Trophoblast cell (in vitro differentiated cells and primary cell): Measurements from ENCODE around the gene ZNF747.

Experiments used
- DNase-seq, 2 donors: peaks; one replicate each; pipeline ENCODE4 v3.0.0-alpha.2; 2016
- H2AFZ ChIP-seq: 2 replicates; pipeline ENCODE4 v1.6.1; 2013; ENCODE audit warnings: low read length, moderate library complexity, mild to moderate bottlenecking; ENCODE audit not compliant: insufficient read depth, poor library complexity
- H2AK5ac ChIP-seq: 2 replicates; pipeline ENCODE4 v1.6.1; 2013; ENCODE audit warnings: mild to moderate bottlenecking, low read length
- H2BK120ac ChIP-seq: 2 replicates; pipeline ENCODE4 v1.6.1; 2013; ENCODE audit warnings: low read length, mild to moderate bottlenecking, moderate library complexity; ENCODE audit not compliant: insufficient read depth, poor library complexity
- H2BK12ac ChIP-seq: 2 replicates; pipeline ENCODE4 v1.6.1; 2013; ENCODE audit warnings: mild to moderate bottlenecking, low read length, moderate library complexity
- H2BK5ac ChIP-seq: 2 replicates; pipeline ENCODE4 v1.6.1; 2013; ENCODE audit warnings: low read length, low read depth, moderate library complexity, mild to moderate bottlenecking; ENCODE audit not compliant: poor library complexity
- H3K14ac ChIP-seq: 2 replicates; pipeline ENCODE4 v1.6.1; 2013; ENCODE audit warnings: mild to moderate bottlenecking, low read length
- H3K18ac ChIP-seq: 2 replicates; pipeline ENCODE4 v1.6.1; 2013; ENCODE audit warnings: mild to moderate bottlenecking, low read length
- H3K23ac ChIP-seq: 2 replicates; pipeline ENCODE4 v1.6.1; 2013; ENCODE audit warnings: low read length
- H3K27ac ChIP-seq: 2 replicates; pipeline ENCODE4 v1.5.1; 2013; ENCODE audit warnings: low read depth, mild to moderate bottlenecking, inconsistent platforms, low read length, moderate library complexity
- H3K27me3 ChIP-seq: 2 replicates; pipeline ENCODE4 v1.6.1; 2013; ENCODE audit warnings: inconsistent platforms, mild to moderate bottlenecking, low read length, moderate library complexity; ENCODE audit not compliant: insufficient read depth
- H3K36me3 ChIP-seq, 2 experiments: 1 replicate in 1 of 2; 2 replicates in 1 of 2; pipeline ENCODE4 v1.6.1; 2013; ENCODE audit warnings: low read length in 2 of 2, mild to moderate bottlenecking in 2 of 2, moderate library complexity in 1 of 2; ENCODE audit not compliant: insufficient read depth in 2 of 2, control insufficient read depth in 1 of 2
- H3K4ac ChIP-seq: 2 replicates; pipeline ENCODE4 v1.6.1; 2013; ENCODE audit warnings: low read depth, mild to moderate bottlenecking, low read length, moderate library complexity
- H3K4me1 ChIP-seq, 2 experiments: 1 replicate in 1 of 2; 2 replicates in 1 of 2; pipeline ENCODE4 v1.6.1; 2013; ENCODE audit warnings: low read length in 2 of 2, mild to moderate bottlenecking in 2 of 2, moderate library complexity in 1 of 2; ENCODE audit not compliant: insufficient read depth in 2 of 2, control insufficient read depth in 1 of 2
- H3K4me2 ChIP-seq: 2 replicates; pipeline ENCODE4 v1.6.1; 2013; ENCODE audit warnings: inconsistent platforms, mild to moderate bottlenecking, low read length, moderate library complexity
- H3K4me3 ChIP-seq: 2 replicates; pipeline ENCODE4 v1.5.1; 2013; ENCODE audit warnings: mild to moderate bottlenecking, low read depth, low read length, inconsistent platforms
- H3K79me1 ChIP-seq: one replicate; pipeline ENCODE4 v1.6.1; 2013; ENCODE audit warnings: low read length
- H3K79me2 ChIP-seq: 2 replicates; pipeline ENCODE4 v1.6.1; 2013; ENCODE audit warnings: low read length, mild to moderate bottlenecking; ENCODE audit not compliant: control insufficient read depth, insufficient read depth, poor library complexity
- H3K9ac ChIP-seq: 2 replicates; pipeline ENCODE4 v1.6.1; 2013; ENCODE audit warnings: mild to moderate bottlenecking, low read length
- H3K9me3 ChIP-seq: 2 replicates; pipeline ENCODE4 v1.6.1; 2013; ENCODE audit warnings: low read depth, mild to moderate bottlenecking, control low read depth, inconsistent platforms, low read length; ENCODE audit not compliant: insufficient read depth
- H4K12ac ChIP-seq: 2 replicates; pipeline ENCODE4 v1.6.1; 2013; ENCODE audit warnings: low read depth, mild to moderate bottlenecking, low read length, moderate library complexity
- H4K8ac ChIP-seq: 2 replicates; pipeline ENCODE4 v1.6.1; 2013; ENCODE audit warnings: low read depth, mild to moderate bottlenecking, low read length, moderate library complexity
- H4K91ac ChIP-seq: one replicate; pipeline ENCODE4 v1.6.1; 2013; ENCODE audit warnings: low read depth, mild to moderate bottlenecking, low read length, moderate library complexity
- WGBS: extraction: QIAGEN DNeasy Blood & Tissue Kit; methylation state at CpG from one replicate; pipeline ENCODE4 v1.1.7; 2013; ENCODE audit warnings: missing lambda C conversion rate; ENCODE audit not compliant: insufficient read length, insufficient coverage; ENCODE audit errors: extremely low coverage; 5-methylcytosine and 5-hydroxymethylcytosine counted together

ZNF747 gene

GRCh38 chr16:30569281-30569680, 34.6 kb upstream of the ZNF747 start:
- Histone ChIP-seq H3K27ac (no peak overlapping the region), H3K4me1 (peaks cover 9 to 10% of the 10 kb centered on the region in 2 experiments), H3K4ac (no peak overlapping the region), H2BK12ac (no peak overlapping the region), H3K9ac (no peak overlapping the region), H4K8ac (no peak overlapping the region), H3K9me3 (peaks cover 2% of the 10 kb centered on the region), H2BK5ac (no peak overlapping the region), H3K79me2 (peaks cover 9% of the 10 kb centered on the region), H3K36me3 (peaks cover 0 to 3% of the 10 kb centered on the region in 2 experiments), H3K23ac (no peak overlapping the region), H4K12ac (no peak overlapping the region), H3K27me3 (no peaks in the 10 kb centered on the region), H2AFZ (no peak overlapping the region), H4K91ac (no peak overlapping the region), H3K18ac (no peak overlapping the region), H3K79me1 (peaks cover 11% of the 10 kb centered on the region), H2BK120ac (no peak overlapping the region), H3K4me2 (no peak overlapping the region), H2AK5ac (no peak overlapping the region), H3K14ac (no peak overlapping the region), H3K4me3 (no peak overlapping the region)
- no peak for DNase-seq
- WGBS, result no CpG with 5 or more reads among the region's 3 CpGs

DNA sequence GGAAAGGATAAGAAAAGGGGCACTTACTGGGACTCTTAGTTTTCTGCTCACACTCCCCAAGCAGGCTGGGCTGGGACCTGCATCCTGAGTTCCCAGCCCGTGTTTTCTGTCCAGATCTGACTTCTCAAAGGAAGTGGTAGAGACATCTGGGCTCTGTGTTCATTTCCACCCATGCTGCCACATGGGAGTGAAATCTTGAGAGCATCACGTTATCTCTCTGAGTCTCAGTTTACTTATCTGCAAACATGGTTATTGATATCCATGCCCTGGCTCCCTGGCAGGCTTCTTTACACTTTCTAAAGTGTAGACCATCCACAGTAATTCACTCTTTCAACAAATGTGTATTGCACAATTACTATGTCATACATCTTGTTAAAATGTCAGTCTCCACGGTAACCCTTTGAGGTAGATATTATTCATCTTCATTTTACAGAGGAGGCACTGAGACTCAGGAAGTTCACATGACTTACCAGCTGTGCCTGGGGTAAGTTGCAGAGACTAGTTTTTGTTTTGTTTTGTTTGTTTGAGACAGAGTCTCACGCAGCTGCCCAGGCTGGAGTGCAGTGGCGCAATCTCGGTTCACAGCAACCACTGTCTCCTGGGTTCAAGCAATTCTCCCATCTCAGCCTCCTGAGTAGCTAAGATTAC, 33.5 kb upstream of the ZNF747 start:
- Histone ChIP-seq H4K91ac (no peak overlapping the region), H3K27ac (no peak overlapping the region), H3K79me2 (peaks cover 9% of the 10 kb centered on the region), H4K12ac (no peak overlapping the region), H2AK5ac (no peak overlapping the region), H2BK120ac (no peak overlapping the region), H3K23ac (no peak overlapping the region), H3K27me3 (no peaks in the 10 kb centered on the region), H3K4me1 (peaks cover 9 to 10% of the 10 kb centered on the region in 2 experiments), H3K9me3 (peaks cover 2% of the 10 kb centered on the region), H2BK12ac (no peak overlapping the region), H3K4me2 (no peak overlapping the region), H2BK5ac (no peak overlapping the region), H3K4me3 (no peak overlapping the region), H2AFZ (no peak overlapping the region), H3K79me1 (peaks cover 11% of the 10 kb centered on the region), H3K4ac (no peak overlapping the region), H3K9ac (no peak overlapping the region), H3K36me3 (peaks cover 0 to 3% of the 10 kb centered on the region in 2 experiments), H4K8ac (no peak overlapping the region), H3K18ac (no peak overlapping the region), H3K14ac (no peak overlapping the region)
- WGBS, result no CpG with 5 or more reads among the region's 6 CpGs
- peak in 1 of 2 donors; percentile 54 for DNase-seq

- Histone ChIP-seq H3K9me3 (peaks cover 2% of the 10 kb centered on the region), H2AFZ (no peak overlapping the region), H3K36me3 (peaks cover 0 to 3% of the 10 kb centered on the region in 2 experiments), H2BK120ac (no peak overlapping the region), H3K4me1 (peaks cover 7 to 8% of the 10 kb centered on the region in 2 experiments), H3K14ac (no peak overlapping the region), H4K12ac (no peak overlapping the region), H3K27ac (no peak overlapping the region), H3K79me2 (peaks cover 9% of the 10 kb centered on the region), H3K4ac (no peak overlapping the region), H4K91ac (no peak overlapping the region), H3K18ac (no peak overlapping the region), H2AK5ac (no peak overlapping the region), H3K9ac (no peak overlapping the region), H2BK5ac (no peak overlapping the region), H3K4me3 (no peak overlapping the region), H3K4me2 (no peak overlapping the region), H3K27me3 (no peaks in the 10 kb centered on the region), H3K79me1 (peaks cover 11% of the 10 kb centered on the region), H2BK12ac (no peak overlapping the region), H3K23ac (no peak overlapping the region), H4K8ac (no peak overlapping the region)
- WGBS, result no CpG with 5 or more reads among the region's 14 CpGs
- DNase-seq, result peak in 1 of 2 donors; percentile 19
Measured at GRCh38 chr16:30567160-30567990, 32.7 kb upstream of the ZNF747 start.

DNA sequence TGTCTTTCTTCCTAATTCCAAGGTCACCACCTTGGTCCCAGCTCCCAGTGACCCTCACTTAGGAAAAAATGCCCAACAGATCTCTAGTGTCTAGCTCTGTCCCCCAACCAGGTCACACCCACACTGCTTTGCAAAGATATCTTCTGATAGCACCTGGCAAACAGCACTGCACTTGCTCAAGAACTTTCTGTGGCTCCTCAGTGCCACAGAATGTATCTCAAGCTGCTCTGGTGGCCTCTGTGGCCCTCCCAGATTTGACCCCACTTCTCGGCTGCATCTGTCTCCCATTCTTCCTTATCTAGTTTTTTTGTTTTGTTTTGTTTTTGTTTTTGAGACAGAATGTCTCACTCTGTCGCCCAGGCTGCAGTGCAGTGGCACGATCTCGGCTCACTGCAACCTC, 31.9 kb upstream of the ZNF747 start:
- H2AFZ ChIP-seq, result no peak overlapping the region
- H2AK5ac ChIP-seq, result no peak overlapping the region
- H3K79me1 ChIP-seq, result peaks cover 7% of the 10 kb centered on the region
- H3K79me2 ChIP-seq, result peaks cover 7% of the 10 kb centered on the region
- no peak overlapping the region for H2BK5ac ChIP-seq
- WGBS, result no CpG with 5 or more reads among the region's 4 CpGs
- peaks cover 2% of the 10 kb centered on the region for H3K9me3 ChIP-seq
- H3K23ac ChIP-seq, result no peak overlapping the region
- H3K27ac ChIP-seq, result no peak overlapping the region
- H4K91ac ChIP-seq, result no peak overlapping the region
- H3K14ac ChIP-seq, result no peak overlapping the region
- H2BK12ac ChIP-seq, result no peak overlapping the region
- peaks cover 0 to 3% of the 10 kb centered on the region in 2 experiments for H3K36me3 ChIP-seq
- H3K4me1 ChIP-seq, result peaks cover 5% of the 10 kb centered on the region in 2 experiments
- no peak overlapping the region for H2BK120ac ChIP-seq
- no peak overlapping the region for H3K18ac ChIP-seq
- H3K9ac ChIP-seq, result no peak overlapping the region
- H4K12ac ChIP-seq, result no peak overlapping the region
- no peak overlapping the region for H3K4me3 ChIP-seq
- H3K4me2 ChIP-seq, result no peak overlapping the region
- H3K27me3 ChIP-seq, result no peaks in the 10 kb centered on the region
- no peak overlapping the region for H4K8ac ChIP-seq
- no peak overlapping the region for H3K4ac ChIP-seq
- no peak for DNase-seq
